Measurements from ENCODE around the gene C10orf71.

C10orf71 gene

GRCh38 chr10:49353895-49354566, 55.1 kb downstream of the C10orf71 start:
- H3K36me3 ChIP-seq (ENCODE audit: control insufficient read depth, low read length), result no peaks in the 10 kb centered on the region
- H3K4me2 ChIP-seq (ENCODE audit: low read length), result no peak overlapping the region
- no peak for TF ChIP-seq CTCF (IDR thresholded peaks at IDR 0.05; ENCODE audit: low read depth, low read length, poor library complexity, severe bottlenecking)
- no peak for TF ChIP-seq EZH2phosphoT487 (IDR thresholded peaks at IDR 0.05; ENCODE audit: borderline replicate concordance, low read length)
- no peak overlapping the region for H3K4me3 ChIP-seq (ENCODE audit: low read length)
- H3K27me3 ChIP-seq (ENCODE audit: control insufficient read depth, low read length), result no peaks in the 10 kb centered on the region
- H4K20me1 ChIP-seq (ENCODE audit: control insufficient read depth, insufficient read depth, low read depth, low read length), result no peaks in the 10 kb centered on the region
- no peaks in the 10 kb centered on the region for H3F3A ChIP-seq (ENCODE audit: control insufficient read depth, insufficient read depth)
- H3K27ac ChIP-seq (ENCODE audit: low read depth, low read length), result no peak overlapping the region
- no peaks in the 10 kb centered on the region for H3K9me2 ChIP-seq (replicated peaks; ENCODE audit: control insufficient read depth, low read length)
- H3K4me1 ChIP-seq (ENCODE audit: control insufficient read depth, low read length), result no peaks in the 10 kb centered on the region
- H3K9me3 ChIP-seq (ENCODE audit: control insufficient read depth, insufficient read depth, low read length), result no peaks in the 10 kb centered on the region
- H3K79me2 ChIP-seq (ENCODE audit: control insufficient read depth, low read length), result no peaks in the 10 kb centered on the region

GRCh38 chr10:49354593-49354992, 55.6 kb downstream of the C10orf71 start:
- Histone ChIP-seq H3K27ac (ENCODE audit: low read depth, low read length) (no peak overlapping the region), H3K79me2 (ENCODE audit: control insufficient read depth, low read length) (no peaks in the 10 kb centered on the region), H3K4me3 (ENCODE audit: low read length) (no peak overlapping the region), H4K20me1 (ENCODE audit: control insufficient read depth, insufficient read depth, low read depth, low read length) (no peaks in the 10 kb centered on the region), H3K4me2 (ENCODE audit: low read length) (no peak overlapping the region), H3K9me2 (replicated peaks; ENCODE audit: control insufficient read depth, low read length) (no peaks in the 10 kb centered on the region), H3K27me3 (ENCODE audit: control insufficient read depth, low read length) (no peaks in the 10 kb centered on the region), H3K36me3 (ENCODE audit: control insufficient read depth, low read length) (no peaks in the 10 kb centered on the region), H3F3A (ENCODE audit: control insufficient read depth, insufficient read depth) (no peaks in the 10 kb centered on the region), H3K9me3 (ENCODE audit: control insufficient read depth, insufficient read depth, low read length) (no peaks in the 10 kb centered on the region), H3K4me1 (ENCODE audit: control insufficient read depth, low read length) (no peaks in the 10 kb centered on the region)
- no peak for TF ChIP-seq CTCF (IDR thresholded peaks at IDR 0.05; ENCODE audit: low read depth, low read length, poor library complexity, severe bottlenecking)
- TF ChIP-seq EZH2phosphoT487 (IDR thresholded peaks at IDR 0.05; ENCODE audit: borderline replicate concordance, low read length), result no peak

GRCh38 chr10:49355221-49355620, 56.3 kb downstream of the C10orf71 start:
- Histone ChIP-seq H3K27me3 (ENCODE audit: control insufficient read depth, low read length) (no peaks in the 10 kb centered on the region), H4K20me1 (ENCODE audit: control insufficient read depth, insufficient read depth, low read depth, low read length) (no peaks in the 10 kb centered on the region), H3K36me3 (ENCODE audit: control insufficient read depth, low read length) (no peaks in the 10 kb centered on the region), H3K4me3 (ENCODE audit: low read length) (no peak overlapping the region), H3K79me2 (ENCODE audit: control insufficient read depth, low read length) (no peaks in the 10 kb centered on the region), H3K4me1 (ENCODE audit: control insufficient read depth, low read length) (no peaks in the 10 kb centered on the region), H3K9me3 (ENCODE audit: control insufficient read depth, insufficient read depth, low read length) (no peaks in the 10 kb centered on the region), H3K9me2 (replicated peaks; ENCODE audit: control insufficient read depth, low read length) (no peaks in the 10 kb centered on the region), H3K4me2 (ENCODE audit: low read length) (no peak overlapping the region), H3K27ac (ENCODE audit: low read depth, low read length) (no peak overlapping the region), H3F3A (ENCODE audit: control insufficient read depth, insufficient read depth) (no peaks in the 10 kb centered on the region)
- TF ChIP-seq EZH2phosphoT487 (IDR thresholded peaks at IDR 0.05; ENCODE audit: borderline replicate concordance, low read length), result no peak

GRCh38 chr10:49356181-49356580, 57.2 kb downstream of the C10orf71 start:
- no peaks in the 10 kb centered on the region for H3K4me1 ChIP-seq (ENCODE audit: control insufficient read depth, low read length)
- no peak overlapping the region for H3K4me3 ChIP-seq (ENCODE audit: low read length)
- H3K27ac ChIP-seq (ENCODE audit: low read depth, low read length), result no peak overlapping the region

More at GRCh38 chr10:49356181-49356580, 57.2 kb downstream of the C10orf71 start:
- TF ChIP-seq CTCF (IDR thresholded peaks at IDR 0.05; ENCODE audit: low read depth, low read length, poor library complexity, severe bottlenecking), result no peak
- TF ChIP-seq EZH2phosphoT487 (IDR thresholded peaks at IDR 0.05; ENCODE audit: borderline replicate concordance, low read length), result no peak
- H4K20me1 ChIP-seq (ENCODE audit: control insufficient read depth, insufficient read depth, low read depth, low read length), result no peaks in the 10 kb centered on the region
- no peaks in the 10 kb centered on the region for H3K79me2 ChIP-seq (ENCODE audit: control insufficient read depth, low read length)
- H3F3A ChIP-seq (ENCODE audit: control insufficient read depth, insufficient read depth), result no peaks in the 10 kb centered on the region
- no peaks in the 10 kb centered on the region for H3K9me3 ChIP-seq (ENCODE audit: control insufficient read depth, insufficient read depth, low read length)
- no peaks in the 10 kb centered on the region for H3K27me3 ChIP-seq (ENCODE audit: control insufficient read depth, low read length)
- no peaks in the 10 kb centered on the region for H3K9me2 ChIP-seq (replicated peaks; ENCODE audit: control insufficient read depth, low read length)
- no peaks in the 10 kb centered on the region for H3K36me3 ChIP-seq (ENCODE audit: control insufficient read depth, low read length)
- no peak overlapping the region for H3K4me2 ChIP-seq (ENCODE audit: low read length)

Data from DOHH2 (cell line).